ENCODE data around the gene BRPF3. TPM values are rescaled to one million over a fixed set of nuclear protein-coding genes. Genes with fewer than 3 reads are reported as not detected.

The BRPF3 gene
- total and polyA plus RNA-seq, 2 of the 13 experiments (the other 11 are each of a cell fraction or from before 2014, with no cell fraction given): 12.3 to 22.9 TPM

DNA sequence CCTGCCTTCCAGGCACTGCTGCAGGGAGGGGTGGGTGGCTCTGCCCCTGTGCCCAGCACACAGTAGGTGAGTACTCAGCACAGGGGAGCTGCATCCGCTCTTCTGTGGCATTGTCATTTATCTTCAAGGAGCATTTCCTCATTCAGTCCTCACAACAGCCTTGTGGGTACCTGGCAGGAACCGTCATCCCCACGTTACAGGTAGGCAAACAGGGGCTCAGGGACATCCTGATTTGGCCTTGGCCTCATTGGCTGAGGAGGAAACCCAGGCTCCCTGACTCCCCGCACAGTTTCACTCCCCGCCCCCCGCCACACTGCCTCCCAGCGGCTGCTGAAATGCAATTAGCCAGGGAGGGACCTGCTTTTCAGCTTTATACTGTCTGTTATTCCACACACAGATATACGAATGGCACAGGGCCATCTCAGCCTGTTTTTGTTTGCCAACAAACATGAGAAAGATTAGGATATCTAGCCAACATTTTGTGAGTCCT lies 49.1 kb downstream of the BRPF3 start (continued):
- TF ChIP-seq REPIN1 (CRISPR knock-in tag; IDR thresholded peaks at IDR 0.05; ENCODE audit: borderline replicate concordance, low read depth): no peak
- TF ChIP-seq GATAD2A (CRISPR knock-in tag; IDR thresholded peaks at IDR 0.05): no peak
- TF ChIP-seq ZNF234 (CRISPR knock-in tag; conservative IDR thresholded peaks at IDR 0.05): no peak
- TF ChIP-seq HDAC2 (CRISPR knock-in tag; IDR thresholded peaks at IDR 0.05): no peak
- TF ChIP-seq ZNF768 (CRISPR knock-in tag; IDR thresholded peaks at IDR 0.05): no peak
- no peak for TF ChIP-seq HNF4G (IDR thresholded peaks at IDR 0.05; ENCODE audit: borderline replicate concordance, low read depth, low read length)
- TF ChIP-seq HNF4G (CRISPR knock-in tag; IDR thresholded peaks at IDR 0.05; ENCODE audit: borderline replicate concordance, low read depth): no peak
- no peak for TF ChIP-seq SMARCE1 (IDR thresholded peaks at IDR 0.05; ENCODE audit: borderline replicate concordance)
- no peak for TF ChIP-seq HMG20A (CRISPR knock-in tag; IDR thresholded peaks at IDR 0.05; ENCODE audit: borderline replicate concordance)
- TF ChIP-seq KAT2B (IDR thresholded peaks at IDR 0.05; ENCODE audit: borderline replicate concordance, low read depth, low read length): no peak
- no peak for TF ChIP-seq CBFB (CRISPR knock-in tag; IDR thresholded peaks at IDR 0.05)
- TF ChIP-seq NCOR1 (IDR thresholded peaks at IDR 0.05; ENCODE audit: borderline replicate concordance, low read length): no peak
- TF ChIP-seq, protein P1, sequence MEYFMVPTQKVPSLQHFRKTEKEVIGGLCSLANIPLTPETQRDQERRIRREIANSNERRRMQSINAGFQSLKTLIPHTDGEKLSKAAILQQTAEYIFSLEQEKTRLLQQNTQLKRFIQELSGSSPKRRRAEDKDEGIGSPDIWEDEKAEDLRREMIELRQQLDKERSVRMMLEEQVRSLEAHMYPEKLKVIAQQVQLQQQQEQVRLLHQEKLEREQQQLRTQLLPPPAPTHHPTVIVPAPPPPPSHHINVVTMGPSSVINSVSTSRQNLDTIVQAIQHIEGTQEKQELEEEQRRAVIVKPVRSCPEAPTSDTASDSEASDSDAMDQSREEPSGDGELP (IDR thresholded peaks at IDR 0.05; ENCODE audit: borderline replicate concordance, low read depth): no peak
- TF ChIP-seq, protein P2, sequence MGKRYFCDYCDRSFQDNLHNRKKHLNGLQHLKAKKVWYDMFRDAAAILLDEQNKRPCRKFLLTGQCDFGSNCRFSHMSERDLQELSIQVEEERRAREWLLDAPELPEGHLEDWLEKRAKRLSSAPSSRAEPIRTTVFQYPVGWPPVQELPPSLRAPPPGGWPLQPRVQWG (CRISPR knock-in tag; IDR thresholded peaks at IDR 0.05; ENCODE audit: borderline replicate concordance, low read depth): no peak
- TF ChIP-seq DPF2 (CRISPR knock-in tag; IDR thresholded peaks at IDR 0.05; ENCODE audit: borderline replicate concordance, low read depth): no peak
- TF ChIP-seq, protein P3, sequence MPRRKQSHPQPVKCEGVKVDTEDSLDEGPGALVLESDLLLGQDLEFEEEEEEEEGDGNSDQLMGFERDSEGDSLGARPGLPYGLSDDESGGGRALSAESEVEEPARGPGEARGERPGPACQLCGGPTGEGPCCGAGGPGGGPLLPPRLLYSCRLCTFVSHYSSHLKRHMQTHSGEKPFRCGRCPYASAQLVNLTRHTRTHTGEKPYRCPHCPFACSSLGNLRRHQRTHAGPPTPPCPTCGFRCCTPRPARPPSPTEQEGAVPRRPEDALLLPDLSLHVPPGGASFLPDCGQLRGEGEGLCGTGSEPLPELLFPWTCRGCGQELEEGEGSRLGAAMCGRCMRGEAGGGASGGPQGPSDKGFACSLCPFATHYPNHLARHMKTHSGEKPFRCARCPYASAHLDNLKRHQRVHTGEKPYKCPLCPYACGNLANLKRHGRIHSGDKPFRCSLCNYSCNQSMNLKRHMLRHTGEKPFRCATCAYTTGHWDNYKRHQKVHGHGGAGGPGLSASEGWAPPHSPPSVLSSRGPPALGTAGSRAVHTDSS (CRISPR knock-in tag; conservative IDR thresholded peaks at IDR 0.05): no peak
- no peak for TF ChIP-seq ZIK1 (CRISPR knock-in tag; IDR thresholded peaks at IDR 0.05; ENCODE audit: borderline replicate concordance, low read depth)
- no peak for TF ChIP-seq ZNF567 (CRISPR knock-in tag; IDR thresholded peaks at IDR 0.05; ENCODE audit: borderline replicate concordance)
- TF ChIP-seq SAFB2 (CRISPR knock-in tag; IDR thresholded peaks at IDR 0.05; ENCODE audit: borderline replicate concordance, low read depth): no peak
- TF ChIP-seq ARNT (IDR thresholded peaks at IDR 0.05): no peak
- TF ChIP-seq ZNF720 (CRISPR knock-in tag; IDR thresholded peaks at IDR 0.05): no peak
- TF ChIP-seq CENPT (CRISPR knock-in tag; IDR thresholded peaks at IDR 0.05; ENCODE audit: low read depth): no peak
- peak; percentile 73 for TF ChIP-seq ZKSCAN1 (IDR thresholded peaks at IDR 0.05; ENCODE audit: low read length)
- TF ChIP-seq, protein P4, sequence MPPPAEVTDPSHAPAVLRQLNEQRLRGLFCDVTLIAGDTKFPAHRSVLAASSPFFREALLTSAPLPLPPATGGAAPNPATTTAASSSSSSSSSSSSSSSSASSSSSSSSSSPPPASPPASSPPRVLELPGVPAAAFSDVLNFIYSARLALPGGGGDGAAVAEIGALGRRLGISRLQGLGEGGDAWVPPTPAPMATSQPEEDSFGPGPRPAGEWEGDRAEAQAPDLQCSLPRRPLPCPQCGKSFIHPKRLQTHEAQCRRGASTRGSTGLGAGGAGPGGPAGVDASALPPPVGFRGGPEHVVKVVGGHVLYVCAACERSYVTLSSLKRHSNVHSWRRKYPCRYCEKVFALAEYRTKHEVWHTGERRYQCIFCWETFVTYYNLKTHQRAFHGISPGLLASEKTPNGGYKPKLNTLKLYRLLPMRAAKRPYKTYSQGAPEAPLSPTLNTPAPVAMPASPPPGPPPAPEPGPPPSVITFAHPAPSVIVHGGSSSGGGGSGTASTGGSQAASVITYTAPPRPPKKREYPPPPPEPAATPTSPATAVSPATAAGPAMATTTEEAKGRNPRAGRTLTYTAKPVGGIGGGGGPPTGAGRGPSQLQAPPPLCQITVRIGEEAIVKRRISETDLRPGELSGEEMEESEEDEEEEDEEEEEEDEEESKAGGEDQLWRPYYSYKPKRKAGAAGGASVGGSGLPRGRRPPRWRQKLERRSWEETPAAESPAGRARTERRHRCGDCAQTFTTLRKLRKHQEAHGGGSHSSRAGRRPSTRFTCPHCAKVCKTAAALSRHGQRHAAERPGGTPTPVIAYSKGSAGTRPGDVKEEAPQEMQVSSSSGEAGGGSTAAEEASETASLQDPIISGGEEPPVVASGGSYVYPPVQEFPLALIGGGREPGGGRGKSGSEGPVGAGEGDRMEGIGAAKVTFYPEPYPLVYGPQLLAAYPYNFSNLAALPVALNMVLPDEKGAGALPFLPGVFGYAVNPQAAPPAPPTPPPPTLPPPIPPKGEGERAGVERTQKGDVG (CRISPR knock-in tag; IDR thresholded peaks at IDR 0.05; ENCODE audit: borderline replicate concordance): no peak
- TF ChIP-seq DNMT3B (CRISPR knock-in tag; conservative IDR thresholded peaks at IDR 0.05): no peak
- TF ChIP-seq ZMYM3 (CRISPR knock-in tag; IDR thresholded peaks at IDR 0.05): 0 out of 2 replicates have a peak, but pooled peaks have one; percentile 47

All from HepG2 (cell line).